Spleen (tissue), 7 donors: ENCODE measurements around the gene TSBP1.

Experiments used
- POLR2A ChIP-seq, 3 donors: fragments of 450-650 bp; IDR thresholded peaks; one replicate each; pipeline ENCODE4 v1.5.1; 2017; ENCODE audit warnings: antibody characterized with exemption in 3 of 3, mild to moderate bottlenecking in 1 of 3
- POLR2AphosphoS5 ChIP-seq, 3 donors: sonication (generic); formaldehyde crosslinking; IDR thresholded peaks; one replicate each; pipeline ENCODE4 v1.5.1; 2017; ENCODE audit warnings: antibody characterized with exemption in 3 of 3
- TF ChIP-seq, protein P1 (sequence below), 11 experiments: fragments of 200-600 bp in 7 of 11; fragments of 450-650 bp in 4 of 11; sonication (generic) in 4 of 11; IDR thresholded peaks in 8 of 11; conservative IDR thresholded peaks in 3 of 11; 1 replicate in 7 of 11; 2 replicates in 4 of 11; pipeline versions ENCODE4 v1.4.0 to v1.8.0; 2016 to 2021; ENCODE audit warnings: antibody characterized with exemption in 11 of 11, inconsistent platforms in 4 of 11, mild to moderate bottlenecking in 1 of 11
- donor health status: DM: no; HTN: no; CAD: no; lungs with moderate emphysema.
- donor health status: DM: no; HTN: no; CAD: no.
- donor health status: DM: no; HTN: no; CAD: no.

DNA sequence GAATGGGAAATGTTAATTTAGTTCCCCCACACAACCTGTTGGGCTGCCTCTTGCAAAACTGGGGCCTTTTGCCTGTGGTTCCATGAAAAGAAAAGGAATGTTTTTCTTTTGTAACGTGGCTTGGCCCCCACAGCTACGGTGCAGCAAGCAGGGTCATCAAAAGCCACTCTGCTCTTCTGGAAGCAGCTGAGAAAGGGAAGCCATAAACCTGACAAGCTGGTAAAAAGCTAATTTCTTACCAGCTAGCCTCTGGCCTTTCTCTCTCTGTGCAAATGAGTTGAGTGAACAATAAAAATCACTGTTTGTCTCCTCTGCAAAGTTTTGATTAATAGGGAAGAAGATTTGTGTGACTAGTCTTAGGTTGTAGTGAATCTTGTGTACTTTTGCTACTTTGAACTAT, 124.3 kb downstream of the TSBP1 start:
- TF ChIP-seq, protein P1, sequence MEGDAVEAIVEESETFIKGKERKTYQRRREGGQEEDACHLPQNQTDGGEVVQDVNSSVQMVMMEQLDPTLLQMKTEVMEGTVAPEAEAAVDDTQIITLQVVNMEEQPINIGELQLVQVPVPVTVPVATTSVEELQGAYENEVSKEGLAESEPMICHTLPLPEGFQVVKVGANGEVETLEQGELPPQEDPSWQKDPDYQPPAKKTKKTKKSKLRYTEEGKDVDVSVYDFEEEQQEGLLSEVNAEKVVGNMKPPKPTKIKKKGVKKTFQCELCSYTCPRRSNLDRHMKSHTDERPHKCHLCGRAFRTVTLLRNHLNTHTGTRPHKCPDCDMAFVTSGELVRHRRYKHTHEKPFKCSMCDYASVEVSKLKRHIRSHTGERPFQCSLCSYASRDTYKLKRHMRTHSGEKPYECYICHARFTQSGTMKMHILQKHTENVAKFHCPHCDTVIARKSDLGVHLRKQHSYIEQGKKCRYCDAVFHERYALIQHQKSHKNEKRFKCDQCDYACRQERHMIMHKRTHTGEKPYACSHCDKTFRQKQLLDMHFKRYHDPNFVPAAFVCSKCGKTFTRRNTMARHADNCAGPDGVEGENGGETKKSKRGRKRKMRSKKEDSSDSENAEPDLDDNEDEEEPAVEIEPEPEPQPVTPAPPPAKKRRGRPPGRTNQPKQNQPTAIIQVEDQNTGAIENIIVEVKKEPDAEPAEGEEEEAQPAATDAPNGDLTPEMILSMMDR (IDR thresholded peaks at IDR 0.05 in 8 of 11, conservative IDR thresholded peaks at IDR 0.05 in 3 of 11), result no peak
- TF ChIP-seq POLR2A (IDR thresholded peaks at IDR 0.05), result no peak
- no peak for TF ChIP-seq POLR2AphosphoS5 (IDR thresholded peaks at IDR 0.05)
